Stimulated activated effector memory CD8-positive, alpha-beta T cell treated with anti-CD3 and anti-CD28 coated beads, Interleukin-12 subunit alpha, Interleukin-12 subunit beta, amount 100 ng/mL, for 72 hours (primary cell): ENCODE measurements around the gene MMP14.

Source experiments
- ATAC-seq: fragments of 150-1000 bp; cut with Tn5 transposase; 2 replicates; pipeline ENCODE4 v1.10.0; 2021
- DNase-seq, 2 donors: peaks; one replicate each; pipeline ENCODE4 v3.0.0; 2021 to 2022; ENCODE audit warnings: low spot score in 2 of 2
- H3K27ac Mint-ChIP-seq: one replicate; pipeline ENCODE4 v1.8.0; 2022; ENCODE audit warnings: mild to moderate bottlenecking, mixed read lengths
- H3K36me3 Mint-ChIP-seq: one replicate; pipeline ENCODE4 v1.8.0; 2022; ENCODE audit warnings: mild to moderate bottlenecking, mixed read lengths
- H3K4me1 Mint-ChIP-seq: one replicate; pipeline ENCODE4 v1.8.0; 2022; ENCODE audit warnings: mixed read lengths
- H3K4me3 Mint-ChIP-seq: one replicate; pipeline ENCODE4 v1.8.0; 2022; ENCODE audit warnings: mild to moderate bottlenecking, mixed read lengths
- H3K9me3 Mint-ChIP-seq: one replicate; pipeline ENCODE4 v1.8.0; 2022; ENCODE audit warnings: mixed read lengths

Gene MMP14

DNA sequence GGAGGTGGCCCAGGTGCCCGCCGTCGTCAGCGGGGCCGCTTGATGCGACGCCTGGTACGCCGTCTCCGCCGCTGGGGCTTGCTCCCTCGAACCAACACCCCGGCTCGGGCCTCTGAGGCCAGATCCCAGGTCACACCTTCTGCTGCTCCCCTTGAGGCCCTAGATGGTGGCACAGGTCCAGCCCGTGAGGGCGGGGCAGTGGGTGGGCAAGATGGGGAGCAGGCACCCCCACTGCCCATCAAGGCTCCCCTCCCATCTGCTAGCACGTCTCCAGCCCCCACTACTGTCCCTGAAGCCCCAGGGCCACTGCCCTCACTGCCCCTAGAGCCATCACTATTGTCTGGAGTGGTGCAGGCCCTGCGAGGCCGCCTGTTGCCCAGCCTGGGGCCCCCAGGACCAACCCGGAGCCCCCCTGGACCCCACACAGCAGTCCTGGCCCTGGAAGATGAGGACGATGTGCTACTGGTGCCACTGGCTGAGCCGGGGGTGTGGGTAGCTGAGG is 40.7 kb downstream of the MMP14 start:
- H3K9me3 Mint-ChIP-seq, result no peaks in the 10 kb centered on the region
- H3K36me3 Mint-ChIP-seq, result peaks cover 75% of the 10 kb centered on the region
- H3K4me3 Mint-ChIP-seq, result no peak overlapping the region

DNA sequence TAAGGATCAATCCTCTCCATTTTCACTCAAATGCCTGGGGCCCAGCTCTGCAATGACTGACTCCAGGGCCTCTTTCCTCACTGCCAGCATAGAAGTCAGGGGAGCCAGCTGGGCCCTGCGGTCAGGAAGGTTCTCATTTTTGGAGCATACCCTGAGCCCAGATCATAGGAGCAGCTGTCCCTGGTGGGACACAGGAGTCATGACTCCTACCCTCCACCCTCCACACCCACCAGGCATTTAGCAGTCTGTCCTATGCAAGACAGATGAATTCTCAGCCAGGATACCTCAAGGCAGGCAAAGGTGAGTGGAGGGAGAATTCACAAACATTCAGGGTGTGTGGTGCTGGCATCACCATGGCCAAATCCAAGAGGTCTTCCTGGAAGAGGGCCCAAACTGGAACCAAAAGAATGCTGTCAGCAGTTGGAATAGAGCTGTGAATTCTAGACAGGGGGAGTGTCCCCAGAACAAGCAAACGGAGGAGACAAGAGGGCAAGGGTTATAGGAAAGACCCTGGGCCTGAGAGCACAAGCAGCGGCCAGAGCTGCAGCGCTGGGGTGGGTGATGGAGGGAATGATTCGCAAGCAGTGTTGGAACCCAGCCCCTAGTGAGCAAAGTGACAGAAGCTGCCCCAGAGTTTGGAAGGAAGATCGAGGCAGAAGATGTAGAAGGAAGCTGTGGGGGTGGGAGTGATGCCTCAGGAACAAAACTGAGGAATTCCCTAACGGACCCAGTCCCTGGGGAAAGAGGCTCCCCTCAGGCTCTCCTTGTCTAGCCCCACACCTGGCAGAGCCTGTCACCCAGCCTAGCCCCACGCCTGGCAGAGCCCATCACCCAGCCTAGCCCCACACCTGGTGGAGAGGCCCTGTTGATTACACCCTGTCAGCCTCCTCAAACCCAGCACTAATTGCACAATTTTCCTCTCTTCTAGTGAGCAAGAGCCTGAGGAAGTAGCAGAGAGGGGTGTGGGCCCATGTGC is 42.2 kb downstream of the MMP14 start:
- no peak for DNase-seq
- no peak for ATAC-seq
- Mint-ChIP-seq H3K9me3 (no peaks in the 10 kb centered on the region), H3K36me3 (peaks cover 68% of the 10 kb centered on the region), H3K4me1 (peaks cover 23% of the 10 kb centered on the region), H3K4me3 (no peak overlapping the region), H3K27ac (peak overlapping the region; percentile 85)

More for the DNA sequence above, 40.7 kb downstream of the MMP14 start:
- ATAC-seq (no peak), DNase-seq (no peak)
- Mint-ChIP-seq H3K27ac (peak overlapping the region; percentile 85), H3K4me1 (peaks cover 30% of the 10 kb centered on the region)

DNA sequence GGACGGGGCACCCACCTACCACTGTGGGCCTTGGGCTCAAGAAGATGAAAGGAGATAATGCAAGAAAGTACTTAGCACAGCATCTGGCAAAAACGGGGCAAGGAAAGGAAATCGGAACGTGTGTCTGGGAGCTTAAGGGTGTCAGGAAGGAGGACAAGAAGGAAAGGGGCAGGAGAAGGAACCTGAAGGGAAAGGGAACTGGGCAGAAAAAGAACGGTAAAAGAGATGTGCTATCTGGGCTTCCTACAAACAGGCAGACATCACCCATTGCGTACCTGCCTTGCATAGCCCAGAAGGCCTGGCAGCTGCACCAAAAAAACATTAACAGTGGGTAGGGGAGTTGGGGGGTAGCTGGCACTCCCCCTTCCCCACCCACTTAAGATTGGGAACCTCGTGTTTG is 45.7 kb downstream of the MMP14 start:
- Mint-ChIP-seq H3K9me3 (no peaks in the 10 kb centered on the region), H3K36me3 (peaks cover 32% of the 10 kb centered on the region), H3K4me3 (no peak overlapping the region), H3K4me1 (peaks cover 35% of the 10 kb centered on the region), H3K27ac (no peak overlapping the region)
- ATAC-seq, result no peak
- DNase-seq, result no peak

DNA sequence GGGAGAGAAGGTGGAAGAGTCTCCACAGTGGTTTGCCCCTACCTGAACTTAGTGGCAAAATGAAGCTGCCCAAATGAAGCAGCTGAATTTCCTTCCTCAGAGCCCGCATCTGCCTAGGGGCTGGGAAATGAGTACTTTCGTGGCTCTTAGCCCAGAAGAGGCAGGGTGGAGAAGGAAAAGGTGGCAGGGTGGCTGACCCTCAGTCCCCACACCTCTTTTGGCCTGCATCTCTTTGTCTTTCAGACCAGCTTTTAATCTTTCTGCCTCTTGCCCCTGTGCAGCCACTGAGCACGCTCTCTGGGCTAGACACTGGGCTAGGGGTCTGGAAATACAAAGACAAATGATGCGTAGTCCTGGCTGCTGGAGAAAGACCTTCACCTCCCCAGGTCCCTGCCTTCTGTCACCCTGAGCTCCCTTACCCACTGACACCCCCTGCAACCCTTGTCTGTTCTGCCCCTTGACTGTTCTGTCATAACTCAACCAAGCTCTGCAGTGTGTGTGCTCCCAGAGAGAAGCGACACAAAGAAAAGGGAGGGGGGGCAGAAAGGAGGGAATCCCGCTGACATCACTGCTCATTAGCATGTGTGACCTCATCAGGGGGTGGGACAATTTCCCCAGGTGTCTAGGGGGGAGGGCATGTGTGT is 46.3 kb downstream of the MMP14 start:
- H3K4me3 Mint-ChIP-seq, result no peak overlapping the region
- DNase-seq (no peak), ATAC-seq (no peak)
- peak overlapping the region; percentile 60 for H3K27ac Mint-ChIP-seq
- peaks cover 27% of the 10 kb centered on the region for H3K36me3 Mint-ChIP-seq
- H3K9me3 Mint-ChIP-seq, result no peaks in the 10 kb centered on the region
- peaks cover 40% of the 10 kb centered on the region for H3K4me1 Mint-ChIP-seq

DNA sequence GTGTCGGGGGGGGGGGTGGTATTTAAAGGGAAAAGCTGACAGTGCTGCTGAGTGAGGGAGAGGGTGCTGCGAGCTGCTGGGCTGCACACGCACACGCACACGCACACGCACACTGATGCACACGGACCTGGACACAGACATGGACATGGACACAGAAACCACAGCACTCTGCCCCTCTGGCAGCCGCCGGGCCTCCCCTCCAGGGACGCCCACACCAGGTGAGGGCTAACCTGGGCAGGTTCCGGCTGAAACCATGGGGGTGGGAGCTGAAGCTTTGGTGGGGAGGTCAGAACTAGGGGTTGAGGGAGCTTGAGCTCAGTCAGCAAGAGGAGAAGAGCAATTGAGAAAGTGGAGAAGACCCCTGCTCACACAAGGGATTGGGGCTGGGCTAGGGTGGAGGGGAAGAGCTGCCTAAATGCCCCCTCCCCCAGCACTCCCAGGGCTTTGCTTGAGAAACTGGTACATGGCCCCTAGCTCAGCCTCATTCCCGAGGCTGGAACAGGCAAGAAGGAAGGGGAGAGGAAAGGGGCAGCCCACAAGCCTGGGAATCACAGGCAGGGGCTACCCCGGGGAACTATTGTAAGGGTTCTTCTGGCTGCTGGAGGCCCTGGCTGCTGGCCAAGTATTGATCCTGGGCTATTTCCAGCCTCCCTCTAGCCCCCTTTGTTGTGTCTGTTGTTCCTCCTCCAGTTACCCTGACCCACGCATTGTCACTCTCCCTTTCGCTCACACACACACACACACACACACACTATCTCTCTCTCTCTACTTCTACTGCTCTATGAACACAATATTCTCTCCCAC is 47.0 kb downstream of the MMP14 start, which contains the start of gene REM2:
Gene REM2 (plus strand): TSS at position 50 of the 804 bp plus-strand sequence. CDS start 66 bp downstream, at position 116.
- Mint-ChIP-seq H3K27ac (peak within 1 kb of the TSS; percentile 60), H3K4me1 (peaks cover 44% of the 10 kb centered on the region), H3K4me3 (no peak within 1 kb of the TSS)

DNA sequence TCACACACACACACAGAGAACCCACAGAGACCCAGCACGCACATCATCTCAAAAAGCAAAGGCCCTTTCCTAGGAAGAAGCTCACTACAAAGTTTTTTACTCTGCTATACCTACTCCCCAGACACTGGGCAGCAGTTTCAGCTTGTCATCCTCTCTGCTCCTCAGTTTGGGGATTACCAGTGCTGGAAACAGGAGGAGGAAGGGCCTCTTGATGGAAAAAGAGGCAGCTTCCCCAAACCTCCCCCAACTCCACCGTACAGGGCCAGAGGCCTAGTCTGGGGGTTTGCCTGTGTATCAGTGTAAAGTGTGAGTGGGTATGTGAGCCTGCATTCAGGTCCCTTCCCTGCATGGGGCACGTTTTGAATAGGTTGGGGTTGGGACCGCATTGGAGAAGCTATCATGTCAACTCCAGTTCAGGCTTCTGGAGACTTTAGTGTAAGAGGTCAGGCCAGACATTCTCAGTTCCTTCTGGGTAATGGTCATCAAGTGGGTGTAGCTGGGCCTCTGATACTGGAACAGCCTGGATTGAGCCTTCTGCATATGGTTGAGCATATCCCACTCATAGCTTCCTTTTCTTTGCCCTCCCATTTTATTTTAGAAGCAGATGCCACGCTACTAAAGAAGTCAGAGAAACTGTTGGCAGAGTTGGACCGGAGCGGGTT is 47.8 kb downstream of the MMP14 start:
- ATAC-seq (no peak), DNase-seq (no peak)
- Mint-ChIP-seq H3K36me3 (peaks cover 11% of the 10 kb centered on the region), H3K9me3 (no peaks in the 10 kb centered on the region), H3K4me3 (no peak overlapping the region), H3K4me1 (peaks cover 36% of the 10 kb centered on the region), H3K27ac (no peak overlapping the region)

More for the DNA sequence above, 47.0 kb downstream of the MMP14 start, which contains the start of gene REM2:
- no peaks in the 10 kb centered on the region for H3K9me3 Mint-ChIP-seq
- DNase-seq (no peak), ATAC-seq (no peak)
- H3K36me3 Mint-ChIP-seq, result peaks cover 19% of the 10 kb centered on the region

DNA sequence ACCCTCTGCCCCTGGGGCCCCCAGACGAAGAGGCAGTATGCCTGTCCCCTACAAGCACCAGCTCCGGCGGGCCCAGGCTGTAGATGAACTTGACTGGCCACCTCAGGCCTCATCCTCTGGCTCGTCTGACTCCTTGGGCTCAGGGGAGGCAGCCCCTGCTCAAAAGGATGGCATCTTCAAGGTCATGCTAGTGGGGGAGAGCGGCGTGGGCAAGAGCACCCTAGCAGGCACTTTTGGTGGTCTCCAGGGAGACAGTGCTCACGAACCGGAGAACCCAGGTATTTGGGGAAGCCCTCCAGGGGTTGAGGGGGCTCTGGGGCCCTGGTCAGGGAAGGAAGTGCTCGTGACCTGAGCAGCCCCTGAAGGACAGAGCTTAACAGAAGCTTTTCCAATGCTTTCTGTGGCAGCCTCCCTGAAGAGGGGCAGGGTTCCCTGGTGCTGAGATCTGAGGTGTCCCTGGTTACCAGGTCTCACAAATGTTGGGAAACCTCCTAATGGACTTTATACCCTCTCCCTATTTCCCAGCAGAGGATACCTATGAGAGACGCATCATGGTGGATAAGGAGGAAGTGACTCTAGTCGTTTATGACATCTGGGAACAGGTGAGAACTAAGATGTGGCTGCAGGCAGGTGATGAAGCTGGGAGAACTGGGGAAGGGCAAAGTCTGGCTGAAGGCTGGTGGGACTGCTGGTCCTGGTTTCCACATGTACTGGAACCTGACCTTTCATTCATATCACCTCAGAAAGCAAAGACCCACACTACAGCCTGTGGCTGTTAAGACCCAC is 48.5 kb downstream of the MMP14 start:
- DNase-seq, result no peak
- Mint-ChIP-seq H3K4me1 (peaks cover 39% of the 10 kb centered on the region), H3K27ac (no peak overlapping the region), H3K4me3 (no peak overlapping the region), H3K36me3 (peaks cover 6% of the 10 kb centered on the region), H3K9me3 (no peaks in the 10 kb centered on the region)
- ATAC-seq, result no peak

DNA sequence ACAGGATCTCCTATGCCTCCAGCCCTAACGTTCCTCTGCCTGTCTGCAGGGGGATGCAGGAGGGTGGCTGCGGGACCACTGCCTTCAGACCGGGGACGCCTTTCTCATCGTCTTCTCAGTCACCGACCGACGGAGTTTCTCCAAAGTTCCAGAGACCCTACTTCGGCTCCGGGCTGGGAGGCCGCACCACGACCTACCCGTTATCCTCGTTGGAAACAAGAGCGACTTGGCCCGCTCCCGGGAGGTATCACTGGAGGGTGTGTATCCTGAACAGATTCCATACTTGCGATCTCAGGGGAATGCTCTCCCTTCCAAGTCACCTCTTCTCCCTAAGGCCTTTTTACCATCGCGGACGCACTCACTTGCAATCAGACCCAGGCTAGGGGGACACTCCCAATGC is 49.6 kb downstream of the MMP14 start:
- Mint-ChIP-seq H3K9me3 (no peaks in the 10 kb centered on the region), H3K4me3 (peak overlapping the region; percentile 69), H3K4me1 (peaks cover 42% of the 10 kb centered on the region), H3K36me3 (peaks cover 6% of the 10 kb centered on the region), H3K27ac (peak overlapping the region; percentile 46)
- DNase-seq (no peak), ATAC-seq (no peak)

DNA sequence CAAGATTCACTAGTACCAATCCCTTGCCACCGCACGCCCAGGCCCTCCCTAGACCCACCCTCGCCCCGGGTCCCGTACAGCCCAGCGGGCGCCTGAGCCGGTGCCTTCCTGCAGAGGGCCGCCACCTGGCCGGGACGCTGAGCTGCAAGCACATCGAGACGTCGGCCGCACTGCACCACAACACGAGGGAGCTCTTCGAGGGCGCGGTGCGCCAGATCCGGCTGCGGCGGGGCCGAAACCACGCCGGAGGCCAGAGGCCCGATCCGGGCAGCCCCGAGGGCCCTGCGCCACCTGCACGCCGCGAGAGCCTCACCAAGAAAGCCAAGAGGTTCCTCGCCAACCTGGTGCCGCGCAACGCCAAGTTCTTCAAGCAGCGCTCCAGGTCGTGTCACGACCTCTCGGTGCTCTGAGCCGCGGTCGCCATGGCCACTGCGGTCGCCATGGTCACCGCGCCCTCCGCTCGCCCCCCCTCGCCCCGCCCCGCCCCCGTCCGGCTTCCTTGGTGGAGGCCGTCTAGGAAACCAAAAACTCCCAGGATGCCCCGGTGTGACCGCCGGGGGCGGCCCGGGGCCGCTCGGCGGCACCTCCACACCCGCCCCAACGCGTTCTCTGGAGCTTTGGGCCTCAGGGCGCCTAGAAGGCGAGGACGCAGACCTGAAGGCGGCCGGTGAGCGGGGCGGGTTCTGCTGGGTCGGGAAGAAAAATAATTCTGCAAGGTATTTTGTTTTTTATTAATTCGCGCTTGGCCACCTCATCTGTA is 50.3 kb downstream of the MMP14 start:
- ATAC-seq, result peak; percentile 79
- Mint-ChIP-seq H3K36me3 (peaks cover 6% of the 10 kb centered on the region), H3K27ac (peak overlapping the region; percentile 82), H3K4me1 (peaks cover 42% of the 10 kb centered on the region), H3K4me3 (peak overlapping the region; percentile 69), H3K9me3 (no peaks in the 10 kb centered on the region)
- peak; percentile 44 to 80 for DNase-seq

DNA sequence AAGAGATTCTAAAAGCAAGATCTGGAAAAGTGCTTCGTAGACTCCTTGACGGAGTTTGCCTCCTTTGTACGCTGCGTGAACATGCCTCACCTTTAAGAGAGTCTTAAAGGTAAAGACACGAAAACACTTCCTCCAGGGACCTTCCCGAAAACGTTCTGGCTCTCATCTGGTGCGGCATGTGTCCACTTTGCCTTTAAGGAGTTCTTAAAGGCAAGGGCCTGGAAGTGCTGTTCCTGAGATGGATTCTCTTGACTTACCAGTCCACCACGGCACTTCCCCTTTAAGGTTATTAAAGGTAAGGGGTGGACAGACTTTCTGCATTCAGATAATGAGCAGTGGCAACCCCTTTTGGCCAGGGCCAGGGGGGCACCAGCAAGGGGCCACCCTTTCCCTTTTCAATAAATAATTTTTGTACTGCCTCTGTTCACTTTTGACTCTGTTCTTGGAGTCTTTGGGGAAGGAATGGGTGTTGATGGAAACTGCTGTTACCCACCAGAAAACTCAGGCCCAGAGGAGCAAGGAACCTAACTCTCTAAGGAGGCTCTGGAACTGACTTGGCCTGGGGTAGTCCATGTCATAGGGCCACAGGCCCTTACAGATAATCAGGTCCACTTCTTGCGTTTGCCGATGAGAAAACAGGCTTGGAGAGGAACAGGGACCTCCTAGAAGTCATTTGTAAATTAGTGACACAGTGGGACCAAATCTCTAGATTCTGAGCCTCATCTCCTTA is 51.0 kb downstream of the MMP14 start:
- ATAC-seq (peak; percentile 22), DNase-seq (no peak)
- H3K4me3 Mint-ChIP-seq, result peak overlapping the region; percentile 69
- no peaks in the 10 kb centered on the region for H3K9me3 Mint-ChIP-seq
- peak overlapping the region; percentile 82 for H3K27ac Mint-ChIP-seq
- peaks cover 42% of the 10 kb centered on the region for H3K4me1 Mint-ChIP-seq
- H3K36me3 Mint-ChIP-seq, result peaks cover 6% of the 10 kb centered on the region

DNA sequence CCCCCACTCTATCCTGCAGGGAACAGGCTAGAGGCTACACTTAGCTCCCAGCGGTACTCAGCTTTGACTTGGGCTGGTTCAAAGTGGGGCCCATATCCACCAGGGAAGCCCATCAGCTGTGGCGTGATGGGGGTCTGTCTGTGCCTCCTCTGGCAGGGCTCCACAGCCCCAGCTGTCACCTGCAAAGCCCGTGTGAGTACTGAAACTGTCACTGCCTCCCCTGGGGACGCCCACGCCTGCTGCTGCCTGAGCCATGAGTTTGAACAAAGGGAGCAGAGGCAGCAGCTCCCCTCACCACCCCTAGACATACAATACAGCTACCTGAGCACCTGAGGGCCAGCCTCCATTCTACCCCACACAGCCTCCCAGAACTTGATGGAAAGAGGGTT is 51.6 kb downstream of the MMP14 start:
- H3K27ac Mint-ChIP-seq, result peak overlapping the region; percentile 82
- H3K9me3 Mint-ChIP-seq, result no peaks in the 10 kb centered on the region
- peaks cover under 1% of the 10 kb centered on the region for H3K36me3 Mint-ChIP-seq
- H3K4me1 Mint-ChIP-seq, result peaks cover 41% of the 10 kb centered on the region
- peak overlapping the region; percentile 69 for H3K4me3 Mint-ChIP-seq
- ATAC-seq, result peak; percentile 11
- no peak for DNase-seq

DNA sequence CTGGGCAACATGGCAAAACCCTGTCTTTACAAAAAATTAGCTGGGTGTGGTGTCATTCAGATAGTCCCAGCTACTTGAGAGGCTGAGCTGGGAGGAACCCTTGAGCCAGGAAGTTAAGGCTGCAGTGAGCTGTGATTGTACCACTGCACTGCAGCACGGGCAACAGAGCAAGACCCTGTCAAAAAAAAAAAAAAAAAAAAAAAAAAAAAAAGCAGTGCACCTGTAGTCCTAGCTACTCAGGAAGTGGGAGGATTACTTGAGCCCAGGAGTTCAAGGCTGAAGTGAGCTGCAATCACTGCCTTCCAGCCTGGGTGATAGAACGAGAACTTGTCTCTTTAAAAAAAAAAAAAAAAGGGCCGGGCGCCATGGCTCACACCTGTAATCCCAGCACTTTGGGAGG is 52.3 kb downstream of the MMP14 start:
- ATAC-seq (no peak), DNase-seq (no peak)
- Mint-ChIP-seq H3K4me1 (peaks cover 36% of the 10 kb centered on the region), H3K36me3 (no peaks in the 10 kb centered on the region), H3K4me3 (no peak overlapping the region), H3K9me3 (no peaks in the 10 kb centered on the region), H3K27ac (no peak overlapping the region)

DNA sequence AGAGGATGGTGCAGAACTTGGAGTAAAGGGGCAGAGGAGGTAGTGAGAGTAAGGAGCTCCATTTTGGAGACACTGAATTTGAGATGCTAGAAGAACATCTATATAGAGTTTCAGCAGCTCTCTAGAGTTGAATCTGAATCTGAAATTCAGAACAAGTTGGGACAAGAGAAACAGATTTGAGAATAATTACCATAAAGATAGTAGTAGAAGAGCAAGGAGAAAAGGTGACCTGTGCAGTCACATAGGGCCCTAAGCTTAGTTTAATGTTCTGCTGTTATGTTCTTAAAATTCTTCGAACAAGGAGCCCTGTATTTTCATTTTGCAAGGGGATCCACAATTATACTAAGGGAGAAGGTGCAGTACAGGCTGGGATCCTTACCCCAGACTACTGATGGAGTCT is 54.0 kb downstream of the MMP14 start:
- no peaks in the 10 kb centered on the region for H3K9me3 Mint-ChIP-seq
- no peak overlapping the region for H3K4me3 Mint-ChIP-seq
- peaks cover 25% of the 10 kb centered on the region for H3K4me1 Mint-ChIP-seq
- H3K36me3 Mint-ChIP-seq, result no peaks in the 10 kb centered on the region
- no peak for ATAC-seq
- no peak overlapping the region for H3K27ac Mint-ChIP-seq
- no peak for DNase-seq
